ENCODE data around the gene TENM4.

The TENM4 gene

GRCh38 chr11:79440571-79441460, at the start of gene TENM4:
Gene TENM4 (minus strand): TSS chr11:79441030. CDS start chr11:79069944, 371,086 bp downstream.
- DNase-seq = no peak

- no peak for DNase-seq
Measured at GRCh38 chr11:79488286-79488685, 47.5 kb upstream of the TENM4 start.

GRCh38 chr11:79487412-79487811, 46.6 kb upstream of the TENM4 start:
- DNase-seq = no peak

GRCh38 chr11:79486242-79486984, 45.6 kb upstream of the TENM4 start:
- DNase-seq = no peak

- no peak for DNase-seq
Measured at GRCh38 chr11:79485694-79486093, 44.9 kb upstream of the TENM4 start.

GRCh38 chr11:79484872-79485271, 44.0 kb upstream of the TENM4 start:
- no peak for DNase-seq

GRCh38 chr11:79482800-79483199, 42.0 kb upstream of the TENM4 start:
- DNase-seq = no peak

- DNase-seq = no peak
Measured at GRCh38 chr11:79481795-79482194, 41.0 kb upstream of the TENM4 start.

GRCh38 chr11:79480864-79481263, 40.0 kb upstream of the TENM4 start:
- DNase-seq = no peak

- DNase-seq = no peak
Measured at GRCh38 chr11:79472819-79473529, 32.1 kb upstream of the TENM4 start.

GRCh38 chr11:79471071-79471844, 30.4 kb upstream of the TENM4 start:
- DNase-seq = no peak

GRCh38 chr11:79470161-79470560, 29.3 kb upstream of the TENM4 start:
- no peak for DNase-seq

GRCh38 chr11:79467761-79468160, 26.9 kb upstream of the TENM4 start:
- DNase-seq = no peak

- DNase-seq = no peak
Measured at GRCh38 chr11:79466411-79466810, 25.6 kb upstream of the TENM4 start.

GRCh38 chr11:79465160-79465559, 24.3 kb upstream of the TENM4 start:
- DNase-seq = no peak

- no peak for DNase-seq
Measured at GRCh38 chr11:79461666-79462645, 21.1 kb upstream of the TENM4 start.

- DNase-seq = no peak
Measured at GRCh38 chr11:79461144-79461543, 20.3 kb upstream of the TENM4 start.

- DNase-seq = no peak
Measured at GRCh38 chr11:79458709-79459108, 17.9 kb upstream of the TENM4 start.

GRCh38 chr11:79456501-79456900, 15.7 kb upstream of the TENM4 start:
- DNase-seq = no peak

GRCh38 chr11:79453617-79454016, 12.8 kb upstream of the TENM4 start:
- no peak for DNase-seq

- no peak for DNase-seq
Measured at GRCh38 chr11:79449040-79449439, 8.2 kb upstream of the TENM4 start.
